HUES64 (cell line): ENCODE measurements around the gene GZMM.
"Not testable (repeated sequence)": the region's sequence is repeated elsewhere in the genome, so short reads cannot be mapped to it uniquely, and the experiment has no call there.

Experiments used
- H3K27ac ChIP-seq: 2 replicates; pipeline ENCODE4 v1.7.0; 2013; ENCODE audit warnings: low read depth, low read length, inconsistent platforms
- H3K27me3 ChIP-seq: 2 replicates; pipeline ENCODE4 v1.6.1; 2013; ENCODE audit warnings: mild to moderate bottlenecking, low read length; ENCODE audit not compliant: insufficient read depth
- H3K36me3 ChIP-seq: 2 replicates; pipeline ENCODE4 v1.6.1; 2013; ENCODE audit warnings: mild to moderate bottlenecking, low read length; ENCODE audit not compliant: insufficient read depth
- H3K4me1 ChIP-seq: 2 replicates; pipeline ENCODE4 v1.6.1; 2013; ENCODE audit warnings: mild to moderate bottlenecking, low read length, moderate library complexity; ENCODE audit not compliant: insufficient read depth
- H3K4me3 ChIP-seq: 2 replicates; pipeline ENCODE4 v1.5.1; 2013; ENCODE audit warnings: mild to moderate bottlenecking, low read length, moderate library complexity
- H3K9ac ChIP-seq: 2 replicates; pipeline ENCODE4 v1.6.1; 2013; ENCODE audit warnings: mild to moderate bottlenecking, low read depth, low read length
- H3K9me3 ChIP-seq: 2 replicates; pipeline ENCODE4 v1.6.1; 2013; ENCODE audit warnings: low read depth, low read length; ENCODE audit not compliant: insufficient read depth
- WGBS: fragments of 150-250, 120-280 bp; methylation state at CpG from one replicate; pipeline ENCODE4 v1.1.7; 2013; ENCODE audit warnings: missing lambda C conversion rate; 5-methylcytosine and 5-hydroxymethylcytosine counted together

The GZMM gene

DNA sequence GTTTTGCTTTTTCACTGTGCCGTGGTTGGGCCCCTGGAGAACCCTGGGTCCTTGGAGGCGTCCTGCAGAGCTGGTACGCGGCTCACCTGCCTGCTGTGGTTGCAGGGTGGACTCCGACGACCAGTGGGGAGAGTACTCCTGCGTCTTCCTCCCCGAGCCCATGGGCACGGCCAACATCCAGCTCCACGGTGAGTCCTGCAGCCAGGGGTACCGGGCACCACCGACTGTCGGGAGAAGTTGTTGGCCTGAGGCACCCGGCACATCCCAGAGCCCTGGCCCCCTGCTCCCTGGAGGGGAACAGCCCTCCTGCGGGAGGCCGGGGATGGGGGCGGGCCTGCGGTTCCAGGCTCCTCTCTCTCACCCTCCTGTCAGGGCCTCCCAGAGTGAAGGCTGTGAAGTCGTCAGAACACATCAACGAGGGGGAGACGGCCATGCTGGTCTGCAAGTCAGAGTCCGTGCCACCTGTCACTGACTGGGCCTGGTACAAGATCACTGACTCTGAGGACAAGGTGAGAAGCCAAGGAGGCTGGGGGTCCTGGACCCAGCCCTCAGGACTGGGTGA is 36.5 kb downstream of the GZMM start:
- 96% methylated on average over 22 of the region's 22 CpGs for WGBS
- H3K27me3 ChIP-seq: no peaks in the 10 kb centered on the region
- no peaks in the 10 kb centered on the region for H3K4me1 ChIP-seq
- no peaks in the 10 kb centered on the region for H3K9me3 ChIP-seq
- H3K9ac ChIP-seq: no peak overlapping the region
- peaks cover 54% of the 10 kb centered on the region for H3K36me3 ChIP-seq
- H3K27ac ChIP-seq: no peak overlapping the region
- no peak overlapping the region for H3K4me3 ChIP-seq

DNA sequence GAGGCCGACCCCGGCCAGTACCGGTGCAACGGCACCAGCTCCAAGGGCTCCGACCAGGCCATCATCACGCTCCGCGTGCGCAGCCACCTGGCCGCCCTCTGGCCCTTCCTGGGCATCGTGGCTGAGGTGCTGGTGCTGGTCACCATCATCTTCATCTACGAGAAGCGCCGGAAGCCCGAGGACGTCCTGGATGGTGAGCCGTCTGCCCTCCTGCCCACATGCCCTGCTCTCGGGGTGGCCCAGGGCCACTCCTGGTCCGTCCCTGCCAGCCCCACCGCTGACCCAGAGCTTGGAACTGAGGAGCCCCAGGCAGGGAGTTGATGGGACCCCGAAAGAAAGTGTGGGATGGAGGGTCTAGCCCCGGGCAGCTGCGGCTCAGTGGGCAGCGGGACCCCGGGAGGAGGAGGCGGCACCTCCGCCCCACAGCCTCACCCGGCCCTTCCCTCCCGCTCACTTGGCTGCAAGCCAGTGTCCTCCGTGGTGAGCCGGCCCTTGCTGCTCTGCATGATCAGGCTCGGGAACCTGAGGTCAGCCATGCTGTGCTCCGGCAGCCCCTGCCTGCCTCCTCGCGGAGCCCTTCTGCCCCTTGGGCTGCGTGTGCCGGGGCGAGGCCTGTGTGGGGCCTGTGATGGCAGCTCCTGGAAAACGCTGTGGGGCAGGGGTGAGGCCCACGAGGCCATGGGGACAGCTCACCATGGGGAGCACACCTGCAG is 37.7 kb downstream of the GZMM start:
- Histone ChIP-seq H3K27me3 (no peaks in the 10 kb centered on the region), H3K27ac (no peak overlapping the region), H3K4me3 (no peak overlapping the region), H3K36me3 (peaks cover 51% of the 10 kb centered on the region), H3K9ac (no peak overlapping the region), H3K4me1 (no peaks in the 10 kb centered on the region), H3K9me3 (no peaks in the 10 kb centered on the region)
- 96% methylated on average over 40 of the region's 40 CpGs for WGBS

DNA sequence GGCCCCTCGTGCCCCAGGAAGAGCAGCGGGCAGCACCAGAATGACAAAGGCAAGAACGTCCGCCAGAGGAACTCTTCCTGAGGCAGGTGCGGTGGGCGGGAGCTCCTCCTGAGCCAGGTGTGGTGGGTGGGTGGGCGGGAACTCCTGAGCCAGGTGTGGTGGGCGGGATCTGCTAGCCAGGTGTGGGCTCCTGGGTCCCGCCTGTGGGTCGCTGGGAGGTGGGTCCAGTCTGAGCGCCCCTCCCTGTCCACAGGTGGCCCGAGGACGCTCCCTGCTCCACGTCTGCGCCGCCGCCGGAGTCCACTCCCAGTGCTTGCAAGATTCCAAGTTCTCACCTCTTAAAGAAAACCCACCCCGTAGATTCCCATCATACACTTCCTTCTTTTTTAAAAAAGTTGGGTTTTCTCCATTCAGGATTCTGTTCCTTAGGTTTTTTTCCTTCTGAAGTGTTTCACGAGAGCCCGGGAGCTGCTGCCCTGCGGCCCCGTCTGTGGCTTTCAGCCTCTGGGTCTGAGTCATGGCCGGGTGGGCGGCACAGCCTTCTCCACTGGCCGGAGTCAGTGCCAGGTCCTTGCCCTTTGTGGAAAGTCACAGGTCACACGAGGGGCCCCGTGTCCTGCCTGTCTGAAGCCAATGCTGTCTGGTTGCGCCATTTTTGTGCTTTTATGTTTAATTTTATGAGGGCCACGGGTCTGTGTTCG is 38.8 kb downstream of the GZMM start:
- Histone ChIP-seq H3K27me3 (no peaks in the 10 kb centered on the region), H3K36me3 (peaks cover 46% of the 10 kb centered on the region), H3K9me3 (no peaks in the 10 kb centered on the region), H3K27ac (no peak overlapping the region), H3K9ac (no peak overlapping the region), H3K4me3 (no peak overlapping the region), H3K4me1 (no peaks in the 10 kb centered on the region)
- WGBS: 92% methylated on average over 31 of the region's 31 CpGs

DNA sequence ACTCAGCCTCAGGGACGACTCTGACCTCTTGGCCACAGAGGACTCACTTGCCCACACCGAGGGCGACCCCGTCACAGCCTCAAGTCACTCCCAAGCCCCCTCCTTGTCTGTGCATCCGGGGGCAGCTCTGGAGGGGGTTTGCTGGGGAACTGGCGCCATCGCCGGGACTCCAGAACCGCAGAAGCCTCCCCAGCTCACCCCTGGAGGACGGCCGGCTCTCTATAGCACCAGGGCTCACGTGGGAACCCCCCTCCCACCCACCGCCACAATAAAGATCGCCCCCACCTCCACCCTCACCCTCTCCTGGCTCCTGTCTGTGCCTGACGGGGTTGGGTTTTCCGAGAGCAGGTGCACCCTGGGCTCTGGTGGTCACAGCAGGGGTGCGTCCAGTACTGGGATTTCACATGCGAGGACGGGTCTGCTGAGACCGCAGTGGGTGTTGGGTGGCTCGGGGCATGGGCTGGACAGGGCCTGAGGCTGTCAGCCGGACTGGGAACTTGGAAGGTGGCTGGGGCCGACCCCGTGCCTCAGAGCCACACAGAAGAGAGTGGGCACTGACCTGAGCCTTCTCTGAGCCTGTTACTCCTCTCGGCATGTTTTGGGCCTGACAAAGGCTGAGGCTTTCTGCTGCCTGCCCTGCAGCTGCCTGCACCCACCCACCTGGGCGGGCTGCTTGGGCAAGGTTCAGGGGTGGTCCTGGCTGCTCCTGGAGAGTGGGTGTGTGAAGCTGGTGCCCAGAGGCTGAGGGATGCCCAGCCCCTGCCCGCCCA is 39.5 kb downstream of the GZMM start:
- H3K27ac ChIP-seq: no peak overlapping the region
- WGBS: 91% methylated on average over 27 of the region's 27 CpGs

DNA sequence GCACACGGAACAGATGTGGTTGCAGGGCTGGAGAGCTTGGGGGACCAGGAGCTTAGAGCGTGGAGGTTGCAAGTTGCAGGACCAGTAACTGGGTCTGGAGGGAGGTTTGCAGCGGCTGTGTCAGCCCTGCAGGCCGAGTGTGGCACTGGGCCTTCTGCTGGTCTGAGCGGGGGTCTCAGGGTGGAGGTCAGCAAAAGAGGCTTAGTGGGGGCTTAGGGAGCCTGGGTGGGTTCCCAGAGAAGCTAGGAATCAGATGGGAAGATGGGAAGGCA is 40.1 kb downstream of the GZMM start:
- Histone ChIP-seq H3K4me3 (no peak overlapping the region), H3K27me3 (peaks cover 13% of the 10 kb centered on the region), H3K9ac (no peak overlapping the region), H3K27ac (no peak overlapping the region), H3K9me3 (no peaks in the 10 kb centered on the region), H3K4me1 (no peaks in the 10 kb centered on the region), H3K36me3 (peaks cover 37% of the 10 kb centered on the region)
- WGBS: 83% methylated on average over 5 of the region's 5 CpGs

More for the DNA sequence above, 39.5 kb downstream of the GZMM start:
- Histone ChIP-seq H3K9ac (no peak overlapping the region), H3K36me3 (peaks cover 38% of the 10 kb centered on the region), H3K4me3 (no peak overlapping the region), H3K27me3 (peaks cover 7% of the 10 kb centered on the region), H3K4me1 (no peaks in the 10 kb centered on the region), H3K9me3 (no peaks in the 10 kb centered on the region)

DNA sequence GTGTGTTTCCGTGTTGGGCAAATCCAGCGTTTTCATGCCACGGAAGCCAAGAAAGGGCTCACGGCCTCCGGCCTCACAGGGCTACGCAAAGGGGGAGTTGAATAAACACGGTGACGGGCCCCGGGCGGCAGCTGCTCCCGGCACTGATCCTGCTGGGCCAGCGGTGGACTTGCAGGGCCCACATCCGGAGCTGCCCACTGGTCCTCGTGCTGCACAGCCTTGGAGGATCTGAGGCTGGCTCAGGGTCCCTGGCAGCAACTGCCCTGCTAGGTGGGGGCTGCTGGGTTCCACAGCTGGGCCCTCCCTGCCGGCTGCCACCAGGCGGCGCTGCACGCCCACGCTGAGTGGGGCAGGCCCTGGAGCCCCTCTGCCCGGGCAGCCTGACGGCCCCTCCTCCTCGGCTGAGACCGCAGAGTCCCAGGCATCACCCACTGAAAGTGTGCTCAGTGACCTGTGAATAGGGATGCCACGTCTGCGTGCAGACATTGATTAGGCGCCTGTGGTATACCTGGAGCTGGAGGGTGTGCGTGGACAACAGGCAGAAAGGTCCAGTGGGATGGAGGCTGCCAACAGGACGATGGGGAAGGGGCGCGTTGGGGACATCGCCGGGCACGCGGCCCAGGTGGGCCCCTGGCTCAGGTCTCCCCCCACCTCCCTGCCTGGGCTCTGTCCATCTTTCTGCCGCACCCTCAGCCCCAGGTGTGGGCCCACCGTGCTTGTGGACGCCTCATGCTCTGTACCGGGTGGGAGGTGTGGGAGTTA is 40.6 kb downstream of the GZMM start:
- 61% methylated on average over 38 of the region's 38 CpGs for WGBS
- Histone ChIP-seq H3K36me3 (peaks cover 32% of the 10 kb centered on the region), H3K4me3 (no peak overlapping the region), H3K9ac (no peak overlapping the region), H3K27me3 (peaks cover 18% of the 10 kb centered on the region), H3K9me3 (no peaks in the 10 kb centered on the region), H3K27ac (no peak overlapping the region), H3K4me1 (no peaks in the 10 kb centered on the region)

DNA sequence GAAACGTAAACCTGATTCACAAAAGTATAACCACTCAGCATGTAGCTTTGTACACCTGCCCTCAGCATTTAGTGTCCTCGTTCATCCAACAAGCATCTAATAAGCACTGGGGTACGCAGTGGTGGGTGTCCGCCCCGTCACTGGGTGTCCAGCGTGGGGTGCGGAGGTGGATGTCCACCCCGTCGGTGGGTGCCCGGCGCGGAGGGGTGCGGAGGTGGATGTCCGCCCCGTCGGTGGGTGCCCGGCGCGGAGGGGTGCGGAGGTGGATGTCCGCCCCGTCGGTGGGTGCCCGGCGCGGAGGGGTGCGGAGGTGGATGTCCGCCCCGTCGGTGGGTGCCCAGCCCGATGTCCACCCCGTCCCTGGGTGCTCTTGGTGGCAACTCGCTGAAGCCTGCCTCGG is 41.3 kb downstream of the GZMM start:
- H3K4me3 ChIP-seq, H3K27ac ChIP-seq, H3K9ac ChIP-seq, H3K9me3 ChIP-seq, H3K4me1 ChIP-seq: not testable (repeated sequence)
- WGBS: 94% methylated on average over 34 of the region's 34 CpGs
- peaks cover 19% of the 10 kb centered on the region for H3K27me3 ChIP-seq
- H3K36me3 ChIP-seq: peaks cover 24% of the 10 kb centered on the region

DNA sequence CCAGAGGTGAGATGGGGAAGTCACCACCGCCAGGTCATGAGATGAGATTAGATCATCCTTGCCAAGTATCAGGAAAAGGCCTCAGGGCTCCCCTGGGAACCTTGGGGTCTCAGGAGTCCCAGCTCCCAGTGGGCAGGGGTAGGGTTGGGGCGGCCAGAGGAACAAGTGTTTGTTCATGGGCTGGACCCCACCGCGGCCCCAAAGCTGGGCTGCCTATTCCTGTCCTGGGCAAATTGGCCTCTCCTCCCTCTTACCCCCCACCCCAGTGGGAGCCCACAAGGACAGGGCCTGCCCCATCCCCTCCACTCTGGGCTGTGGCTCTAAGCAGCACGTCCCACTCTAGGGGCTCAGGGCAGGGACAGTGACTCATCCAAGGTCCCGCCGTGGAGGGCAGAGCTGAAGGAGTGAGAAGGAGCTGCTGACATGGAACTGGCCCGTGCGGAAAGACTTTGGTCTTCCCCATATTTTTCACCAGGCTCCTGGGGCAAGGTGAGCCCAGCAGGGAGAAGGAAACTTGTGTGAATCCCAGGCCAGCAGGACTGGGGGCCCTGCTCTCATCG is 41.8 kb downstream of the GZMM start:
- H3K9ac ChIP-seq: no peak overlapping the region
- H3K27me3 ChIP-seq: peaks cover 24% of the 10 kb centered on the region
- no peaks in the 10 kb centered on the region for H3K9me3 ChIP-seq
- no peak overlapping the region for H3K27ac ChIP-seq
- H3K36me3 ChIP-seq: peaks cover 20% of the 10 kb centered on the region
- H3K4me3 ChIP-seq: no peak overlapping the region
- 80% methylated on average over 10 of the region's 10 CpGs for WGBS
- no peaks in the 10 kb centered on the region for H3K4me1 ChIP-seq

DNA sequence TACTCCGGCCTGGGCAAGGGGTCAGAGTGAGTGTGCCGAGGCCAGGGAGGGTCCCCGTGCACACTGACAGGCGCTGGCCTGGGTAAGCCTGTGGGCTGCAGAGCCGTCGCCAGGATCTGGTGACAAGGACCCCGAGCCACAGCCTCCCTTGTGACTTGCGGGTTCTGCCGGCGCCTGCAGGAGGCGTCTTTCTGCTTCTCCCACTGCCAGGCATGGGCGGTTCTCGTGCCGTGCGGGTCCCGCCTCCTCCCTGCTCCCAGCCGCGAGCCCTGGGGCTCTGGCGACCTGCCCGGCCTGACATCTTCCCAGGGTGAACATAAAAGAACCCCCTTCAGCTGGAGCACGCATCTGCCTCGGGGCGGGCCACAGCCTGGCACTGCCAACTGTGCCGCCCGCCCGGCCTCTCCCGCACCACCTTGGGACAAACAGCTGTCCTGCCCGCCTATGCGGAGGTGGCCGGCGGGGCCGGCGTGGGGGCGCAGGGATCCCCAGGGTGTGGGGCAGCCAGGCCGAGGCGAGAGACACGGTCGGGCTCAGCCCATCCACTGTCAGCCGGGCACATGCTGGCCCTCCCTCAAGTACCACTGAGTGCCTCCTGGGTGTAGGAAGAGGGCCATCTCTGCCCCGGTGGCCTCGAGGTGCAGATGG is 44.4 kb downstream of the GZMM start:
- no peaks in the 10 kb centered on the region for H3K4me1 ChIP-seq
- no peaks in the 10 kb centered on the region for H3K9me3 ChIP-seq
- H3K27ac ChIP-seq: no peak overlapping the region
- no peak overlapping the region for H3K9ac ChIP-seq
- no peak overlapping the region; the same call in 1 of the 2 replicates for H3K4me3 ChIP-seq
- peaks cover 47% of the 10 kb centered on the region for H3K27me3 ChIP-seq
- H3K36me3 ChIP-seq: no peaks in the 10 kb centered on the region
- WGBS: 12% methylated on average over 41 of the region's 41 CpGs
